Measurements from ENCODE around the gene MYL4.
"Not testable (repeated sequence)": the region's sequence is repeated elsewhere in the genome, so short reads cannot be mapped to it uniquely, and the experiment has no call there.

Gene MYL4

DNA sequence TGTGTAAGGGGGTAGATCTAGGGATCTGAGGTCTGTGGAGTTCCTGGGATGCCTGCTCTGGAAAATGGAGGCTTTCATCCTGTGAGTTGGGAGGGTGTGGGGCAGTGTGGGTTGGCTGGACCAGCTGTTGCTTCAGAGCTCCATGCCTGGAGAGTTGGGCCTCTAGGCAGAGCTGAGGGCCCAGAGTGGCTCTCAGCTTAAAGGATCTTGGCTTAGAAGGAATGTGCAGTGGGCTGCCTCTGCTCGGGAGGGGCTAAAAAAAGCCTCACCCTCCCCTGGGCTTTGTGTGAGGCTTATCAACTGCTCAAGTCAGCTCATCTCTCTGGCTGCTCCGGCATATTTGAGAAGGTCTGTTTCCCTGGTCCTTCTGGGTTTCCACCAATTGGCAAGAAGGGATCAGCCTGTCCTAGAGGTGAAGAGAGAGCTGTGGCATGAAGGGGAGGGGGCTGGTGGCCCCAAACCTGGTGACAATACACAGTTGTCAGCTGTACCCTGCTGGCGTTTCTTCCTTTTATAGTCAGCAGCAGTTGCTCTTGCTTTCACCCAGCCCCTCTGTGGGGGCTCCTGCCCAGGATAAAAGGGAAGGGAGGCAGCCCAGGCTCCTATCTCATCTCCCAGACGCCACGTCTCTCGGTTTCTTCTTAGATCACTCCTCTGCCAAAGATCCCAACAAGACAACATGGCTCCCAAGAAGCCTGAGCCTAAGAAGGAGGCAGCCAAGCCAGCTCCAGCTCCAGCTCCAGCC is at the start of gene MYL4:
Gene MYL4, plus strand, starts transcription at position 605 of the 745 bp plus-strand sequence. Its CDS starts 75 bp downstream, at position 680.
- DNase-seq, result no peak

DNA sequence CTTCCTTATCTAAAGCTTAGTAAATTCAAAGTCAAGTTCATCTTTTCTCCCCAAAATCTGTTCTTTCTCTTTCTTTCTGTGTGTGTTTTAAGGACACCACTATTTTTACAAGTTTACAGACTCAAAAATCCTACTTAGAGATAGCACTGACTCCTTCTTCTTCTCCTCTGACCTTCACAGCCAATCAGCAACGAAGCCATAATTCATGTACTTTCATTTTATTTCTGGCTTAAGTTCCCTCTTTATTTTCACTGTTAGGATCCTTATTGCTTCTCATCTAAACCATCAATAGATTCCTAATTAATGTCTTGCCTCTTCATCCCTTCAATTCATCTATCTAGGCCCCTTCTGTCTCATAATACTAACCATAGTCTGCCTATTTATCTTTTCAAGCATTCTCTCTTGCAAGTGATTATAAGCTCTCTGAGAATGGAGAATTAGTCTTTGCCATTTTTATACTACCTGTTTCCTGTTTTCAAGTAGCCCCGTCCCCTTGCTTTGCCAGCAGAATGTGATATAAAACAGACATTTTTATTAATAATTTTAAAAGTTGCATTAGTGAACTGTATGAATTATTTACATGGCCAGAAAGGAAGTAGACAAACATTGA is 47.0 kb upstream of the MYL4 start:
- no peak for DNase-seq

- DNase-seq, result no peak
These were observed 44.9 kb upstream of the MYL4 start for GRCh38 chr17:47164263-47164662.

GRCh38 chr17:47165137-47165536 is 44.0 kb upstream of the MYL4 start:
- no peak for DNase-seq

GRCh38 chr17:47166854-47167253 is 42.3 kb upstream of the MYL4 start:
- DNase-seq, result not testable (repeated sequence)

GRCh38 chr17:47168896-47169295 is 40.3 kb upstream of the MYL4 start:
- not testable (repeated sequence) for DNase-seq

DNA sequence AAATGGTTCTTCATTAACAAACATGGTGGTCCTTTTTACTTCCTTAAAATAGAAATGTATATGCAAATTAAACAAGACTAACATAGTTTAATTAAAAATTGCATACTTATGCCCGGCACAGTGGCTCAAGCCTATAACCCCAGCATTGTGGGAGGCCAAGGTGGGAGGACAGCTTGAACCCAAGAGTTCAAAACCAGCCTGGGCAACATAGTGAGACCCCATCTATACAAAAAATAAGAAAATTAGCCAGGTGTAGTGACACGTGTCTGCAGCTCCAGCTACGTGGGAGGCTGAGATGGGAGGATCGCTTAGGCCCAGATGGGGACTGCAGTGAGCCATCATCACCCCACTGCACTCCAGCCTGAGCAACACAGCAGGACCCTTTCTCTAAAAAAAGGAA is 38.4 kb upstream of the MYL4 start:
- no peak for DNase-seq

- peak; percentile 39 for DNase-seq
These were observed 36.2 kb upstream of the MYL4 start for GRCh38 chr17:47172696-47173565.

DNA sequence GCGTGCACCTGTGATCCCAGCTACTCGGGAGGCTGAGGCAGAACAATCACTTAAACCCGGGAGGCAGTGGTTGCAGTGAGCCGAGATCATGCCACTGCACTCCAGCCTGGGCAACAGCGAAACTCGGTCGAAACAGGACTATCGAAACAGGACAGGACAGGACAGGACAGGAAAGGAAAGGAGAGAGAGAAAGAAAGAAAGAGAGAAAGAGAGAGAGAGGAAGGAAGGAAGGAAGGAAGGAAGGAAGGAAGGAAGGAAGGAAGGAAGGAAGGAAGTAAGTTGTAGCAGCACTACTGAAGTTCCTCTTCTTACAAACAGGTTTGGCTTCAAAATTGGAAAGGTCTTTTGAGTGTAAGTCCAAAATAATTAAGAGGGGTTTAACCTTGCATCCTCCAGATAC is 34.3 kb upstream of the MYL4 start:
- not testable (repeated sequence) for DNase-seq

- no peak for DNase-seq
These were observed 32.7 kb upstream of the MYL4 start for GRCh38 chr17:47176389-47176826.

DNA sequence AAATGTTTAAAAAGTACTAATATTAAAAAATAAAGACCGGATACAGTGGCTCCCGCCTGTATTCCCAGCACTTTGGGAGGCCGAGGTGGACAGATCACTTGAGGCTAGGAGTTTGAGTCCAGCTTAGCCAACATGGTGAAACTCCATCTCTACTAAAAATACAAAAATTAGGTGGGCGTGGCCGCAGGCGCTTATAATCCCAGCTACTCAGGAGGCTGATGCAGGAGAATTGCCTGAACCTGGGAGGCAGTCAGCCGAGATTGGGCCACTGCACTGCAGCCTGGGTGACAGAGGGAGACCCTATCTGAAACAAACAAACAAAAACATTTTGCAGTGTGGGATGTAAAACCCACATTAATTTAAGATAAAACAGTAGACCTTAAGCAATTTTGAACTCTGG is 31.9 kb upstream of the MYL4 start:
- no peak for DNase-seq

- DNase-seq, result no peak
These were observed 30.0 kb upstream of the MYL4 start for GRCh38 chr17:47179141-47179540.

GRCh38 chr17:47180337-47180736 is 28.8 kb upstream of the MYL4 start:
- DNase-seq, result no peak

DNA sequence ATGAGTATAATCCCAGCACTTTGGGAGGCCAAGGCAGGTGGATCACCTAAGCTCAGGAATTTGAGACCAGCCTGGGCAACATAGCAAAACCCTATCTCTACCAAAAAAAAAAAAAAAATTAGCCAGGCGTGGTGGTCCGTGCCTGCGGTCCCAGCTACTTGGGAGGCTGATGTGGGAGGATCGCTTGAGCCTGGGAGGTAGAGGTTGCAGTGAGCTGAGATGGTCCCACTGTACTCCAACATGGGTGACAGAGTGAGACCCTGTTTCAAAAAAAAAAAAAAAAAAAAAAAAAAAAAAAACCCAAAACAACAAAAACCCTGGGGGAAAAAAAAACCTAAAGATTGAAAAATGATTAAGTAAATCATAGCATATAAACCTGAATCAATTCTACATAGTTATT is 28.2 kb upstream of the MYL4 start:
- not testable (repeated sequence) for DNase-seq

DNA sequence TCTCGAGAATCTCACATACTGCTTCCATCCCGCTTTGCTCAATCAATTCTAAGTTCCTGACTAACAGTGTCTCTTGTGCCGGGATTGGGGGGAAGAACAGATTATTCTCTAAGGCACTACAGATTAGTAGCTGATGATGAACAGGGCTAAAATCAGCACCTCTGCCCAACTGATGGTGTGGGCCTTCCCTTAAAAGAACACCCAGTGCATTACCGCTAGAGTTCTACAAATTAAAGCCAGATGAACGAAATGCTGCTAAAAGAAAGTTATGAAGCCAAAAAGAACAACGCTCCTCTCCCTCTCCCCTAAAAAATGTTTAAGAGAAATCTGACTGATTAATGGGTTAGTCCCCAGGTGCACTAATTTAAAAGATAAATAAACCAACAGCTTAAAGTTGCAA is 24.5 kb upstream of the MYL4 start:
- DNase-seq, result no peak

DNA sequence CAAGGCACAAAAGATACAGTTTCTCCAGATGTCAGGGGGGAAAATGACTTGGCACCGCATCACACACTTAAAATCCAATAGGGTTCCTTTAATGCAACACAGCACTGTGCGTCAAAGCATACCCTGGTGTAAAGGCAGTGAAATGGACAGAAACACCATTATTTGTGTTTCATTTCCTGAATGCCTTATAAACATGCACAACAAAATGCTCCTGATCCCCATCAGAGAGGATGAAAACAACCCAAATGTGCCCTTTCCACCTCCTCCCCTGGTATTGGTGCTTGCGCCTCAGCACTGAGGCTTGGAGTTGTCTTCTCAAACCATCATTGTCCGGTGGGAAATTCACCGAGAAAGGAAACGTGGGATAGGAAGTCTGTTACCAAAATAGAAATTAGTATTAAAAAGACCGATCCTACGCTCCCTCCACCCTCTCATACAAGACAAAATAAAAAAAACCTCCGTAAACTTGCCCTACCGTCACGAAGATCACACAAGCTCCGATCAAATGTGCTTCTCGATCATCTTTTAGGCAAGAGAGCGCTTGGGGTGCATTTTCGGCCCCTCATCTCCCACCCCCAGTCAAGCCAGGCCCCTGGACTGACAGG is 20.8 kb upstream of the MYL4 start:
- DNase-seq, result peak; percentile 47

DNA sequence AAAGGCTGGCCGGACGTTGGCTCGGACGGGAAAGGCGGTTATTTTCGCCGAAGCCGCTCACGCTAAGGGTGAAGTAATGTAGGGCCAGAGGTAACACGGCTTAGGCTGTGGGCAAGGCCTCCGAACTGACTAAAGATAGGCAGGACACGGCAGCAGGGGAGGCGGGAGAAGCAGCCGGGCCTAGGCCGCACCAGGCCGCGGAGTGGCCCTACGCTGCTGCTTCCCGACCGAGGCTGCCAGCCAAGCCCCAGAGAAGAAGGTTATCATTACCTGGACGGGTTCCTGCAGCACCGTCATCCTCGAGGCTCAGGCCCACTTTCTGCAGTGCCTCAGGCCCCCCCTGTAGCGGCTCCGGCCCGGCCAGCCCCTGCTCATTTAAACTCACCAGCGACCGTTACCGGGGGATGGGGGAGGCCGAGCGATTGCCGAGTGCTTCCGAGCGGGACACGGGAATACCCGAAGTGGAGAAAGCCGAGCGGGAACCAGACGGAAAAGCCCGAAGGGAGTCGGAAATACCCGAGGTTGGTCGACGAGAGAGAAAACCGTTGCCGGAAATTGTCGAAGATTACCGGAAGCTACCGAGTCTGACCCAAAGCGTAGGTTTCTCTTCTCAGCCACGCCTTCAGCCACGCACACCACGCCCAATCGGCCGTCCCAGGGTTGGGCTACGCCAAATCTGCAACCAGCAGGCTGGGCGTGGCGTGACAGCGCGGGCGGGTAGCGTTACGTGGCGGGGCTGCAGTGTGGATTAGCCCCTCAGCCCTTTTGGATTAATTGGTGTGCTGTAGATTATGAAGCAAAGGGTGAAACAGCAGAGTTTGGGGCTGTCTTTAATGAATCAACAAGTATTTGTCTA is 20.0 kb upstream of the MYL4 start, which contains the start of gene CDC27:
Gene CDC27, minus strand, starts transcription at position 420 of the 856 bp plus-strand sequence. Its CDS starts 123 bp downstream, at position 297.
- DNase-seq, result peak; percentile 99

- no peak for DNase-seq
These were observed 19.4 kb upstream of the MYL4 start for GRCh38 chr17:47189732-47190237.

DNA sequence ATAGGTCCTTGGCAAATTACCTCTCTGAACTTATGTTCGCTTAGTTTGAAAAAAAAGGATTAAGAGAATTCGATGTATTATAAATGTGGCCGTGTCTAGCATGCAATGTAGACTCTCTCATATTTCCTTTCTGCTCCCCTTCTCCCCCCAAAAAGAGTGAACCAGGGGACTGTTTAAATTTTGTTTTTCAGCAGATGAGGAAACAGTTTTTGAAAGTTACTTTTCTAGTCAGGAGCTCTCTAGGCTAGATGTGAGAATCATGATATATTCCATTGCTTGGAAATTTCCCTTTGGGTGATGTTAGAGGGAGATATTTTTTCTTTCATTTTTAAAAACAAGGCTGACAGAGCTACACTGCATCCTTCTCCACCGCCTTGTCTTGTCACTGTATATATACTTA is 18.9 kb upstream of the MYL4 start:
- no peak for DNase-seq

DNA sequence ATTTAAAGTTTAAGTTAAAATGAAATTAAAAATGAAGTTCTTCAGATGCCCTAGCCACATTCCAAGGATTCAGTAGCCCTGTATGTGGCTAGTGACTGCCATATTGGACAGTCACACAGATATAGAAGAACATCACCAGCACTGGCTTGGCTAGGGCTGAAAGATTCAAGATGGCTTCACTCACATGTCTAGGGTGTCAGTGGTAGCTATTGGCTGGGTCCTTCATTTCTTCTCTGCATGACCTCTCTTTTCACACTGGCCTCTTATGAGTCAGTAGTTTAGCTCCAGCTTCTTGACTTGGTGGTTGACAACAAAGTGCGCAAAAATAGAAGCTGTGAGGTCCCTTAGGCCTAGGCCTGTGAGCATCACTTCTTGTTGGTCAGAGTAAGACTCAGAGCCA is 18.4 kb upstream of the MYL4 start:
- no peak for DNase-seq

DNA sequence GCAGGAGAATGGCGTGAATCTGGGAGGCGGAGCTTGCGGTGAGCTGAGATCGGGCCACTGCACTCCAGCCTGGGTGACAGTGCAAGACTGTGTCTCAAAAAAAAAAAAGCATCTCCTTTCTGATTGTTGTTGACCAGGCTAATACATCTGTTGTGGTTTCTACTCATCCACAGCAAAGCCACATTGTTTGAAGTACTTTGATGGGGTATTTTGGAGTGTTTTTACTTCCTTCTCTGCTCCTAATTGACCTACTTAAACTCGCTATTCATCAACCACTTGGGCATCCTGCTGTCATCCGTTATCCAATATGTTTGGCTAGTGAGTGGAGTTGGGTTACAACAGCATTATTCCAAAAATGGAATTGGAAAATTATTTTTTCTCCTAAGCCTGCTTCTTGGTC is 16.6 kb upstream of the MYL4 start:
- DNase-seq, result no peak

All from activated CD4-positive, alpha-beta T cell treated with anti-CD3 and anti-CD28 coated beads, Interleukin-10, Interleukin-2, amounts not matched to agents 100 ng/mL and 50 ng/mL, durations not matched to agents 16 hours and 8 hours (primary cell).